ENCODE measurements around the gene CD2AP. TPM values are rescaled to one million over a fixed set of nuclear protein-coding genes. Genes with fewer than 3 reads are reported as not detected.
A peak's percentile ranks its signal among the peaks of the same experiment; 100 is the strongest.

CD2AP gene
- total RNA-seq, 1 donor from 2014 or later = 68.8 TPM

GRCh38 chr6:47672816-47673215 lies 195.2 kb downstream of the CD2AP start:
- peak; percentile 34 for DNase-seq (ENCODE audit: low read depth)
- peaks cover 42% of the 10 kb centered on the region for H3K4me1 Mint-ChIP-seq (ENCODE audit: low read depth, unreplicated experiment)
- no peaks in the 10 kb centered on the region for H4K20me1 ChIP-seq (ENCODE audit: insufficient read depth, low read length)
- H3K27ac ChIP-seq (ENCODE audit: low read depth, low read length) = no peak overlapping the region
- no peak overlapping the region for H3K4me2 ChIP-seq (ENCODE audit: low read length)
- no peak for FAIRE-seq
- H3K4me3 Mint-ChIP-seq (ENCODE audit: unreplicated experiment) = no peak overlapping the region
- peaks cover 16% of the 10 kb centered on the region for H3K4me1 ChIP-seq (ENCODE audit: insufficient read depth, low read length)
- H3K9ac ChIP-seq (ENCODE audit: low read length) = no peak overlapping the region
- no peaks in the 10 kb centered on the region for H3K9me3 ChIP-seq (ENCODE audit: insufficient read depth, low read depth, low read length)
- H3K27me3 ChIP-seq (ENCODE audit: insufficient read depth, low read length) = no peaks in the 10 kb centered on the region
- TF ChIP-seq CTCF (IDR thresholded peaks at IDR 0.05; ENCODE audit: insufficient read depth, low read depth, low read length) (no peak), EZH2 (IDR thresholded peaks at IDR 0.05; ENCODE audit: insufficient read depth, low read length) (no peak)
- peaks cover 2% of the 10 kb centered on the region for H3K36me3 Mint-ChIP-seq (ENCODE audit: low read depth, unreplicated experiment)
- no peaks in the 10 kb centered on the region for H3K79me2 ChIP-seq (ENCODE audit: insufficient read depth, low read length)
- peaks cover 7% of the 10 kb centered on the region for H3K9me3 Mint-ChIP-seq (ENCODE audit: unreplicated experiment)
- no peaks in the 10 kb centered on the region for H3K27me3 Mint-ChIP-seq (ENCODE audit: low read depth, unreplicated experiment)
- H3K27ac Mint-ChIP-seq (ENCODE audit: unreplicated experiment) = peak overlapping the region; percentile 23
- H2AFZ ChIP-seq (ENCODE audit: low read depth, low read length) = no peak overlapping the region
- H3K4me3 ChIP-seq (ENCODE audit: insufficient read depth, low read depth, low read length) = no peak overlapping the region
- no peaks in the 10 kb centered on the region for H3K36me3 ChIP-seq (ENCODE audit: insufficient read depth, low read length)

GRCh38 chr6:47674673-47675072 lies 197.1 kb downstream of the CD2AP start:
- H3K27me3 ChIP-seq (ENCODE audit: insufficient read depth, low read length) = no peaks in the 10 kb centered on the region
- H3K27ac Mint-ChIP-seq (ENCODE audit: unreplicated experiment) = no peak overlapping the region
- H3K4me1 ChIP-seq (ENCODE audit: insufficient read depth, low read length) = peaks cover 12% of the 10 kb centered on the region
- DNase-seq (ENCODE audit: low read depth) (no peak), FAIRE-seq (no peak)
- H3K36me3 ChIP-seq (ENCODE audit: insufficient read depth, low read length) = no peaks in the 10 kb centered on the region
- H3K9ac ChIP-seq (ENCODE audit: low read length) = no peak overlapping the region
- no peaks in the 10 kb centered on the region for H3K79me2 ChIP-seq (ENCODE audit: insufficient read depth, low read length)
- no peaks in the 10 kb centered on the region for H4K20me1 ChIP-seq (ENCODE audit: insufficient read depth, low read length)
- no peak overlapping the region for H3K4me3 Mint-ChIP-seq (ENCODE audit: unreplicated experiment)
- H3K36me3 Mint-ChIP-seq (ENCODE audit: low read depth, unreplicated experiment) = peaks cover 5% of the 10 kb centered on the region
- H2AFZ ChIP-seq (ENCODE audit: low read depth, low read length) = no peak overlapping the region
- peaks cover 30% of the 10 kb centered on the region for H3K4me1 Mint-ChIP-seq (ENCODE audit: low read depth, unreplicated experiment)
- peaks cover 7% of the 10 kb centered on the region for H3K9me3 Mint-ChIP-seq (ENCODE audit: unreplicated experiment)
- H3K9me3 ChIP-seq (ENCODE audit: insufficient read depth, low read depth, low read length) = no peaks in the 10 kb centered on the region
- H3K27ac ChIP-seq (ENCODE audit: low read depth, low read length) = no peak overlapping the region
- H3K27me3 Mint-ChIP-seq (ENCODE audit: low read depth, unreplicated experiment) = no peaks in the 10 kb centered on the region
- H3K4me3 ChIP-seq (ENCODE audit: insufficient read depth, low read depth, low read length) = no peak overlapping the region
- TF ChIP-seq CTCF (IDR thresholded peaks at IDR 0.05; ENCODE audit: insufficient read depth, low read depth, low read length) = no peak
- no peak for TF ChIP-seq EZH2 (IDR thresholded peaks at IDR 0.05; ENCODE audit: insufficient read depth, low read length)
- H3K4me2 ChIP-seq (ENCODE audit: low read length) = no peak overlapping the region

Other genes starting within 250 kb of the CD2AP start
- gene TNFRSF21, start 167.9 kb upstream of the CD2AP start, total RNA-seq = 214 and 244 TPM in 2 replicates
- gene ADGRF4, start 220.8 kb downstream of the CD2AP start, total RNA-seq = 1.2 and 1.4 TPM in 2 replicates